Choroid plexus epithelial cell (primary cell): Measurements from ENCODE around the gene ZNF697.

Experiments
- DNase-seq: peaks from one replicate; pipeline ENCODE4 v3.0.0-alpha.2; 2010; ENCODE audit warnings: low read depth
- H3K4me3 ChIP-seq: 2 replicates; pipeline ENCODE4 v1.5.1; 2011; ENCODE audit warnings: low read depth, mild to moderate bottlenecking, control low read depth, low read length, moderate library complexity
- CTCF ChIP-seq: conservative IDR thresholded peaks from 2 replicates; pipeline ENCODE4 v1.5.1; 2011; ENCODE audit warnings: low read depth, mild to moderate bottlenecking, control low read depth, inconsistent platforms, low read length, moderate library complexity

ZNF697 gene

GRCh38 chr1:119646521-119647227 is 1.4 kb downstream of the ZNF697 start:
- peak; percentile 60 for DNase-seq
- H3K4me3 ChIP-seq = peak overlapping the region; percentile 88
- no peak for TF ChIP-seq CTCF

- no peak for DNase-seq
- H3K4me3 ChIP-seq = no peak overlapping the region
- TF ChIP-seq CTCF = no peak
Observed at GRCh38 chr1:119639109-119639508, 9.0 kb downstream of the ZNF697 start.

- no peak overlapping the region for H3K4me3 ChIP-seq
- DNase-seq = no peak
- no peak for TF ChIP-seq CTCF
Observed at GRCh38 chr1:119637710-119638109, 10.4 kb downstream of the ZNF697 start.

- TF ChIP-seq CTCF = no peak
- DNase-seq = no peak
- H3K4me3 ChIP-seq = no peak overlapping the region
Observed at GRCh38 chr1:119636491-119637089, 11.5 kb downstream of the ZNF697 start.

- no peak overlapping the region for H3K4me3 ChIP-seq
- TF ChIP-seq CTCF = no peak
- peak; percentile 55 for DNase-seq
Observed at GRCh38 chr1:119635811-119636390, 12.2 kb downstream of the ZNF697 start.

GRCh38 chr1:119634016-119634415 is 14.1 kb downstream of the ZNF697 start:
- H3K4me3 ChIP-seq = no peak overlapping the region
- no peak for TF ChIP-seq CTCF
- no peak for DNase-seq
